Measurements from ENCODE around the gene FH. TPM values are rescaled to one million over a fixed set of nuclear protein-coding genes. Genes with fewer than 3 reads are reported as not detected.

The FH gene
- 47.1 TPM for polyA plus RNA-seq

DNA sequence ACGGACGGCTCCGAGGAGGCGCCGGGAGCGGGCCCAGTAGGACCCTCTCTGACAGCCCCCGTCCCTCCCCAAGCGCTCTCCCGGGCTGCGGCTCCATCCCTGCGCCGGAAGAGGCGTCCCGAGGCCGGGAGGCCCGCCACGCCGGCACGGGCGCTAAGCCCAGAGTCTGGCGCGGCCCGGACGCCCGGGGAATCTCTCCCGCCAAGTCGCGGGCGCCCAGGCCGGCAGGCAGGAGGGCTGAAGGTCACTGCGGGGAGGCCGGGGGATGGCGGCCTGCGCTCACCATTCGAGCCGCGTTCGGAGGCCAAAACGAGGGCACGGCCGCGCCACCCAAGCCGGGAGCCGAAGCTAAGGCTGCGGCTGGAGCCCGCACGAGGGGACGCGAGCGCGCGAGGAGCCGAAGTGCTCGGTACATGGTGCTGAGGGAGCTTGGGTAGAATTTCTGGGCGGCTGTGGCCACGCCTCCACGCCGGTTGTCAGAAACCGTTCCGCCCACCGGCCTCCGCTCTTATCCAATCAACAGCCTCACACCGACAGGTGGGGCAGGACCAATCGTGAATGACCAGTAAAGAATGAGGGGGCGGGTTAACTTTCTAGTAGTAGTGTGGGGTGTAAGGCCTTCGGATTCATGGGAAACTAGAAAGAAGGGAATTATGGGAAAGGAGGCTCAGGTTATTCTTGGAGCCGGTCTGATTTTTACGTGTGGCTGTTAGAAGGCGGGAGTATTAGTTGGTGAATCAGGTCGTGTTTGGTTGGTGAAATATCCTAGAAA lies at the start of gene FH:
Gene FH, minus strand, starts transcription at position 448 of the 772 bp plus-strand sequence. Its CDS starts 33 bp downstream, at position 415.
- H3K27ac Mint-ChIP-seq = peak within 1 kb of the TSS; percentile 61 to 84 (median 64)
- peaks cover 15 to 22% (median 20%) of the 10 kb centered on the region in 3 donors for H3K4me1 Mint-ChIP-seq
- no peaks in the 10 kb centered on the region for H3K27me3 Mint-ChIP-seq
- no peaks in the 10 kb centered on the region for H3K9me3 Mint-ChIP-seq
- H3K4me3 Mint-ChIP-seq = peak within 1 kb of the TSS in 3 of 4 donors; percentile 91 to 98 (median 96)
- H3K36me3 Mint-ChIP-seq = peaks cover 2% of the 10 kb centered on the region

DNA sequence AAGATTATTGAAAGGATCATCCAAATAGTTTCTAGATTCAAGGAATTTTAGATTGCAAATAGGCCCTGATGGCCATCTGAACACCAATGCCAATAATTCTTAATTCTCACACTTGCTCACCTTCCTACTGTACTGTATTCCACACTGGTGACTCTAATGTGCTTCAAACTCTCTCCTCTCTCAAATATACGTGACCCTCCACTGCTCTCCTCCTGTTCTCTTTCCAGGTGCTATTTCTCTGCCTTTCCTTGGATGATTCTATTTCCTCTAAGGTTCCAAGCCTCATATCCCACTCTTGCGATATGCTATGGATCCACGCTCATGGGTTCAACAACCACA lies 41.3 kb upstream of the FH start:
- peaks cover 22% of the 10 kb centered on the region for H3K36me3 Mint-ChIP-seq
- H3K27ac Mint-ChIP-seq = peak overlapping the region in 1 of 3 donors; percentile 34
- H3K4me1 Mint-ChIP-seq = peaks cover 4 to 16% (median 4%) of the 10 kb centered on the region in 3 donors

DNA sequence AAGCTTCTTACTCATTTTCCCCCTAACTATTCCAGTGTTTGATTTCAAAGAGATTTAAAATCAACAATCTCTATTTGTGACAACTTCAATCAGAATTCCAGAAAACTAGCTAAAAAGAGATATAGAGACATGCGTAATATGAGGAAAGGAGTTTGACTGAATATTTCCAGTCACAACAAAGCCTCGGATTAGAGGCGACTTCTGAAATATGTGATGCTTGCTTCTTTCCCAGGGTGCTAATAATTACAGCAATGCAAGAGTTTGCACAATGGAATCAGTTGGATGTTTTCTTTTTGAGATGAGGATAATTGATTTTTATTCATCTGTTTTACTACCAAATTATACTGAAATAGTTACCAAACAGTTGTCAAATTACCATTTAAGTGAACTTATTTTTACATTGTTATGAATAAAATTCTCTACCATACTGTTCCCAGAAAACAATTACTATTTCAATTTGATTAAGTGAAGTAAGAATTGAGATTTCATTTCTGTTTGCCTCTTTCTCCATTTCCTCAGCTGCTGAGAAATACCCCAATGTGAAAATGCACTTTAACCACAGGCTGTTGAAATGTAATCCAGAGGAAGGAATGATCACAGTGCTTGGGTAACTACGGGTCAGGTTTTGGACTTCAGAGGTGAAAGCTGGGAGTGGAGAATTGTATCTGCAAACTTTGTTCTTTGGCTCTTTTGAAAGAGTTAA lies 40.7 kb upstream of the FH start:
- Mint-ChIP-seq H3K4me3 (no peak overlapping the region), H3K27ac (no peak overlapping the region), H3K36me3 (peaks cover 22% of the 10 kb centered on the region), H3K27me3 (no peaks in the 10 kb centered on the region), H3K9me3 (no peaks in the 10 kb centered on the region), H3K4me1 (peaks cover 4 to 16% (median 4%) of the 10 kb centered on the region in 3 donors)

More for the DNA sequence above, 41.3 kb upstream of the FH start:
- H3K9me3 Mint-ChIP-seq = no peaks in the 10 kb centered on the region
- no peaks in the 10 kb centered on the region for H3K27me3 Mint-ChIP-seq
- no peak overlapping the region for H3K4me3 Mint-ChIP-seq

DNA sequence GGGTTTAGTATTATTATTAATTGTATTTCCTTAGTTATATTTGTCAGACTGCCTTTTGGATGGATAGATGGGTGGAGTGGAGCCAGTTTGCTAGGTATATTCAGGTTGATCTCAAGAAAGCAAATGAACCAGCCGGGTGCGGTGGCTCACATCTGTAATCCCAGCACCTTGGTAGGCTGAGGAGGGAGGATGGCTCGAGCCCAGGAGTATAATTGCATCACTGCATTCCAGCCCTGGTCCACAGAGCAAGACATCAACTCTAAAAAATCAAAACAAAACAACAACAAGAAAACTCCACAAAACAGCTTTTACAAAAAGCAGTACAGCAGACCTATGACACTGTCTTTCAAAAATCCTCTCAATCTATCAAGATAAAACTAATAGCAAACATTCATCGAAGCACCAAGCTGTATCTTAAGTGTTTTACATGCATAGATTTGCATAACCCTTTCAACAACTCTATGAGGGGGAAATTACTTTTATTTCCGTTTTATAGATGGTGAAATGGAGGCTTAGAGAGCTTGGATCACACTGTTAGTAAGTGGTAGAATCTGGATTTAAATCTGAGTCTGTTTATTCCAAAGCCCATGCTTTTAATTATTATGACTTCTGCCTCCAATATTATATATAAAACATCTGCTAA lies 38.1 kb upstream of the FH start:
- Mint-ChIP-seq H3K27me3 (no peaks in the 10 kb centered on the region), H3K36me3 (peaks cover 19% of the 10 kb centered on the region), H3K4me1 (peaks cover 8 to 20% (median 9%) of the 10 kb centered on the region in 3 donors), H3K9me3 (no peaks in the 10 kb centered on the region), H3K27ac (peak overlapping the region in 1 of 3 donors; percentile 41), H3K4me3 (no peak overlapping the region)

DNA sequence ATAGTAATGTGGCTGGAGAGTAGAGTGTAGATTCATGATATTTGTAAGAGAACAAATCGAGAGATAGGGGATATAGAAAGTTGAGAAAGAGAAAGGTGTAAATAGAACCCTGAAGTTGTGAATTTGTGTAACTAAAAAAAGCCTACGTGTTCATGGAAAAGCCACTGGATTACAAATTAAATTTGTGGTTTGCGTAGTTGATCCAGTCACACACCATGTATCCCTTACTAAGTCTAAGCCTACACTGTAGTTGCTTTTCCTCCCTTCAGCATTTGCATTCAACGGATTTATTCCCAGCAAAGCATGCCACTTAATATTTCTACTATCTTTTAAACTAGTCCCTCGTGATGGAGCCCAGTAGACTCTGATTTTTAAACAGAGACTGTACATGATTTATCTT lies 37.5 kb upstream of the FH start:
- peaks cover 16% of the 10 kb centered on the region for H3K36me3 Mint-ChIP-seq
- no peaks in the 10 kb centered on the region for H3K9me3 Mint-ChIP-seq
- H3K4me3 Mint-ChIP-seq = no peak overlapping the region
- H3K27me3 Mint-ChIP-seq = no peaks in the 10 kb centered on the region
- H3K27ac Mint-ChIP-seq = no peak overlapping the region
- peaks cover 14 to 26% (median 14%) of the 10 kb centered on the region in 3 donors for H3K4me1 Mint-ChIP-seq

DNA sequence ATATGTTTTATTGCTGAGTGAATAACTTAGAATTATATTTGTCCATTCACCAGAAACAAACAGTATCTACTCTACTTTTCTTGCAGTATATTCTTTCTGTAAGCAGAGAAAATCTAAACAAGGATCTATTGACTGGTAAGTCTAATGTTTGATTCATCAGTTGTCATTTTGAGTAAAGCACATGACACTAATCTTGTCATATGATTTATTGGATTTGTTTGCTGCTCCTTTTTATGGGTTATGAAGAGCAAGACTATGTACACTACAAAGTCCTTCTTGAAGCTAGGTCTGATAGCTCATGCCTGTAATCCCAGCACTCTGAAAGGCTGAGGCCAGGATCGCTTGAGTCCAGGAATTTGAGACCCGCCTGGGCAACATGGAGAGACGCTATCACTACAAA lies 36.0 kb upstream of the FH start:
- H3K36me3 Mint-ChIP-seq = peaks cover 11% of the 10 kb centered on the region
- H3K4me3 Mint-ChIP-seq = no peak overlapping the region
- no peaks in the 10 kb centered on the region for H3K9me3 Mint-ChIP-seq
- H3K27me3 Mint-ChIP-seq = no peaks in the 10 kb centered on the region
- no peak overlapping the region for H3K27ac Mint-ChIP-seq
- H3K4me1 Mint-ChIP-seq = peaks cover 18 to 41% (median 26%) of the 10 kb centered on the region in 3 donors

DNA sequence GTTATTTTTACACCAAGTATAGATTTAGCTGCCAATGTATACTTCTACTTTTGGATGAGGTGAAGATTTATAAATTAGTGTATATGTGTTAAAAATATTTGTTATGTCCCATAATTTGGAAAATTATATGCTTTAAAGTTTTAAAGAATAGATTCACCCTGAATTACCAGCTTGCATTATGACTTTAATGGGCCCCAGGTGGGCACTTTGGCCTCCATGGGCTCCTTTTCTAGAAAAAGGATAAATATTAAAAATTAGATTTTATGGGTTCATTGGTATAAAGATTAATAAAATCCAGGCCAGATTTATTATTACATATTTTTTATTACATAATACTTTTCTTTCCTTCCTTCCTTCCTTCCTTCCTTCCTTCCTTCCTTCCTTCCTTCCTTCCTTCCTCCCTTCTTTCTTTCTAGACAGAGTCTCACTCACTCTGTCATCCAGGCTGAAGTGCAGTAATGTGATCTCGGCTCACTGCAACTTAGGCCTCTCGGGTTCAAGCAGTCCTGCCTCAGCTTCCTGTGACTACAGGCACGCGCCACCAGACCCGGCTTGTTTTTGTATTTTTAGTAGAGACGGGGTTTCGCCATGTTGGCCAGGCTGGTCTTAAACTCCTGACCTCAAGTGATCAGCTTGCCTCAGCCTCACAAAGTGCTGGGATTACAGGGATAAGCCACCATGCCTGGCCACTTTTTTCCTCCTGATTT lies 34.5 kb upstream of the FH start:
- Mint-ChIP-seq H3K27me3 (no peaks in the 10 kb centered on the region), H3K36me3 (peaks cover 11% of the 10 kb centered on the region), H3K27ac (no peak overlapping the region), H3K4me3 (no peak overlapping the region), H3K4me1 (peaks cover 21 to 43% (median 29%) of the 10 kb centered on the region in 3 donors), H3K9me3 (no peaks in the 10 kb centered on the region)

DNA sequence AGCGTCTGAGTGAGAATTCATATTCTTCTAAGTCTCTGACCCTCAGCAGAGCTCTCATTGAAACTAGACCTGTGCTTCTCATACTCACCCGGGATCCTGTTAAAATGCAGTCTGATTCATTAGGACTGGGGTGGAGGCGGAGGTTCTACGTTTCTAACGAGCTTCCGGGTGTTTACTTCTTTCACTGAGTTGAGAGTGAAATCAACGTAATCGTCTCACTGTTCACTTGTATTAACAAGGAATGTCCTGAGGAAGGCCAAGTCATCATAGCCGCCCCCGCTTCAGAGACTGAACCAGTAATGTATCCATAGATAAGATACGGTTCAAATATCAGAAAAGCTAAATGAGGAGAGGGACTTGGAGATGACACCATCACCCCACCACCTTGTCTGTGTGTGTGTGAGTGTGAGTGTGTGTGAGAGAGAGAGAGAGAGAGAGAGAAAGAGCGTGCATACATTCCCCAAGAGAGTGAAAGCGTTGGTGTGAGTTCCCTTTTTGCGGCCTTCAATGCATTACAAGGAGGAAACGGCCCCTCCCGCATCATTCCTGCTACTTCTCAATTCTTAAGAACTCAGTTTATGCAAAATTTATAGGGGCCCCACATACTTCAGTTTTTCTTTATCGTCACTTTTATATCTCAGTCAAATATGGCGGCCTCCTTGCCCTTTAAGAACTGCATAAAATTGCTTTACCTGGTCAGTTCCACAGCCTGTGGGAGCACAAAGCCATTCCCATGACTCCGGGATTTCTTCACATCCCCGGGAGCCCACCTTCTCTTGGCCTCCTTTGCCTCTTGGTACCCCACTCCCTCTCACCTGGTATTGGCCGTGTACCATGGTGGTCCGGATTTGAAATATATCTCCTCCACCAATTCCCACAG lies 32.4 kb upstream of the FH start:
- Mint-ChIP-seq H3K27me3 (no peaks in the 10 kb centered on the region), H3K36me3 (peaks cover 11% of the 10 kb centered on the region), H3K27ac (peak overlapping the region; percentile 98 to 99 (median 99)), H3K9me3 (no peaks in the 10 kb centered on the region), H3K4me3 (peak overlapping the region; percentile 87 to 94 (median 90)), H3K4me1 (peaks cover 26 to 29% (median 28%) of the 10 kb centered on the region in 3 donors)

DNA sequence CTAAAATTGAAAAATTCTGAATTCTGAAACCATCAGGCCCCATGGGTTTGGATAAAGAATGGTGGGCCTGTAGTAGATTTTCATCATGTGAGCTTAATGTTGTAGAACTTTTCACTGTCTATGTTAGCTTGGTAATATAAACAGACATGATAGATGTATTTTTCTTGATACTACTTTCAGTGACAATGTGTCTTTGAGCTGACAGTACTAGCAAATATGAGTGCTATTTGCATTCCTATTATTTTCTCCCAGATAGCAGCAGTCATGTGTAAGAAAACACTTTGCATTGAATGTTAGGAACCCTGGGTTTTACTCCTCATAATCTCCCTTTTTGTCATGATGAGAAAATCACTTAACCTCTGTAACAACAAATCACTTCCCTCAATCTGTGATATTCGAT lies 30.8 kb upstream of the FH start:
- Mint-ChIP-seq H3K36me3 (peaks cover 6% of the 10 kb centered on the region), H3K4me1 (peaks cover 26 to 37% (median 33%) of the 10 kb centered on the region in 3 donors), H3K9me3 (peaks cover 0 to 4% (median 0%) of the 10 kb centered on the region in 3 donors), H3K27ac (peak overlapping the region; percentile 3 to 99 (median 98)), H3K4me3 (peak overlapping the region in 2 of 4 donors; percentile 53 to 87), H3K27me3 (no peaks in the 10 kb centered on the region)

DNA sequence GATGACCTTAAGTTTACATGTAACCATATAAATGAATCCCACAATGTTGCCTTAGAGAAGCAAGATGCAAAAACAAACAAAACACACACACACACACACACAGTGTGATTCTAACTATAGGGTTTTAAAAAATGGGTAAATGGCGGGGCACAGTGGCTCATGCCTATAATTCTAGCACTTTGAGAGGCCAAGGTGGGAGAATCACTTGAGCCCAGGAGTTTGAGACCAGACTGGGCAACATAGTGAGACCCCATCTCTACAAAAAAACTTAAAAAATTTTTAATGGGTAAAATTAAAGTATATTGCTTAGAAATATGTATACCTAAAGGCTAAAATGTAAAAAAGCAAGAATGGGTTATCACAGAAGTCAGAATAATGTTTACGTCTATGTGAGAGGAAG lies 28.5 kb upstream of the FH start:
- Mint-ChIP-seq H3K4me1 (peaks cover 27 to 45% (median 30%) of the 10 kb centered on the region in 3 donors), H3K9me3 (peaks cover 0 to 4% (median 0%) of the 10 kb centered on the region in 3 donors), H3K36me3 (peaks cover 7% of the 10 kb centered on the region), H3K4me3 (peak overlapping the region in 1 of 4 donors; percentile 5), H3K27ac (peak overlapping the region; percentile 10 to 81 (median 36)), H3K27me3 (no peaks in the 10 kb centered on the region)

DNA sequence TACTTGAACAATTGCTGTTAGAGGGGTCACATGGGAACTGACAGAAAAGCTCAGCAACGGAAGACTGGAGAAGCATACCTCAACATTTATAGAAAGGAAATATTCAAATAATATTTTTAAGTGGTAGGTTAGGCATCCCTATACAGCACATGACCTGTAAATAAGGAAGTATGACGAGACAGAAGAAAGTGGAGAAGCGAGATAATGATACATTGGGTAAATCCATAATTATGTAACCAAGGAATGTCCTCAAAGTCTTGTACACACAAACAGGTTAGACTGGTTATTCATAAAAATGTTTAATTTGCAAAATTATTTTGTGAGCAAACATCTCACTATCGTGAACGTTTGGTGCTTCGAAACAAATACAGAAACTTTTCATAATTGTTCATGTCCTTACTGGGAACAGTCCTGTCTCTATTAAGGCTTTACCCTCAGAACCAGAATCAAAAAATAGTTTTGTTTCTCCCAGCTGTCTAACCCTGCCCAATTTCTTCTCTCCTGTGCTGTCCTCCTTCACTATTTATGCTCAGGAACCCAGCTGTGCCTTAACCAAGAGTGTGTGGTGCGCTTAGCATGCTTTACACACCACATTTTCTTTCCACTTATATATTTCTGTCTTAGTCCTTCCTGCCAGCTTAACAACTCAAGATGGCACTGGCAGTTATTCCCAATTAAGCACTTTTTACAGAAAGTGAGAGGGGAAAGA lies 22.8 kb upstream of the FH start:
- H3K36me3 Mint-ChIP-seq = peaks cover 8% of the 10 kb centered on the region
- H3K9me3 Mint-ChIP-seq = peaks cover 0 to 12% (median 2%) of the 10 kb centered on the region in 3 donors
- H3K27ac Mint-ChIP-seq = peak overlapping the region; percentile 15 to 71 (median 19)
- H3K4me1 Mint-ChIP-seq = peaks cover 26 to 44% (median 26%) of the 10 kb centered on the region in 3 donors
- H3K4me3 Mint-ChIP-seq = peak overlapping the region in 3 of 4 donors; percentile 6 to 85 (median 80)
- H3K27me3 Mint-ChIP-seq = peaks cover 2% of the 10 kb centered on the region

DNA sequence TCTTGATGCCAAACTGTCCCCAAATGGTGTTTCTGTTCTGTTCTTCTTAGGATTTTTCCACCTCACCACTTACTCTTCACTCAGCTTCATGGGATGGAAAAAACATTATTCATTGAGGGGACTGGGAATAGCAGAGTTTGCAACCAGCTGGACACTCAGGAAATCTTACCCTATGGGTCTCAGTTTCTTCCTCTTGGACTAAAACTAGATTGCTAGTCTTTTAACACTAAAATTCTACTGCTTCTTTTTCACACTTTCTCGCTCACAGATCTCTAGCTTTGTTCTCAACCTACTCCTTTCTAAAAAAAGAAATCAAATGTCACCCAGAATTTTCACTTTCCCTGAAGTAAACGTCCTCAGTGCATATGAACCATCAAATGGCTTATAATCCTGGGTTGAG lies 17.4 kb upstream of the FH start:
- Mint-ChIP-seq H3K4me3 (no peak overlapping the region), H3K27ac (no peak overlapping the region), H3K36me3 (peaks cover 7% of the 10 kb centered on the region), H3K9me3 (peaks cover 0 to 8% (median 6%) of the 10 kb centered on the region in 3 donors), H3K4me1 (peaks cover 39 to 43% (median 40%) of the 10 kb centered on the region in 3 donors), H3K27me3 (no peaks in the 10 kb centered on the region)

DNA sequence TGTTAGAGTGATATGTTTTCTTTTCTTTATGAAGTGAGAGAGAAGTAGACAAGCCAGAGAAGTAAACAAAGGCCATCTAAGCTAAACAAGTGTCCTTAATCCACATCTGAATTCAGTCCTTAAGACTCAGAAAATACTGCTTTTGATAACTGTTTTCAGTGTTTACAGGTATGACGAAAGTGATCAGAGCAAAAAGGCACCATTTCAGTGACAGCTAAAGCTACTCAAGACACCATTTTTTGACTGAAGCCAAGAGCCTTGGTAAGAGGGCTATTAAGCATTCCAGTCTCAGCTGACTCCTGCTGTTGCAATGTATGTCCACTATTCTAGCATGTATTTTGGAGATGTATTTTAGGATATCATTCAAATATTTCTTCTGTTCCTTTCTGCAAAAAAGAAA lies 16.7 kb upstream of the FH start:
- H3K27ac Mint-ChIP-seq = no peak overlapping the region
- no peak overlapping the region for H3K4me3 Mint-ChIP-seq
- H3K9me3 Mint-ChIP-seq = peaks cover 0 to 8% (median 6%) of the 10 kb centered on the region in 3 donors
- H3K4me1 Mint-ChIP-seq = peaks cover 37 to 39% (median 37%) of the 10 kb centered on the region in 3 donors
- H3K27me3 Mint-ChIP-seq = no peaks in the 10 kb centered on the region
- peaks cover 7% of the 10 kb centered on the region for H3K36me3 Mint-ChIP-seq
